ENCODE data around the gene MYL6B.

- TF ChIP-seq EZH2 (IDR thresholded peaks at IDR 0.05), result no peak
- TF ChIP-seq, protein P1, sequence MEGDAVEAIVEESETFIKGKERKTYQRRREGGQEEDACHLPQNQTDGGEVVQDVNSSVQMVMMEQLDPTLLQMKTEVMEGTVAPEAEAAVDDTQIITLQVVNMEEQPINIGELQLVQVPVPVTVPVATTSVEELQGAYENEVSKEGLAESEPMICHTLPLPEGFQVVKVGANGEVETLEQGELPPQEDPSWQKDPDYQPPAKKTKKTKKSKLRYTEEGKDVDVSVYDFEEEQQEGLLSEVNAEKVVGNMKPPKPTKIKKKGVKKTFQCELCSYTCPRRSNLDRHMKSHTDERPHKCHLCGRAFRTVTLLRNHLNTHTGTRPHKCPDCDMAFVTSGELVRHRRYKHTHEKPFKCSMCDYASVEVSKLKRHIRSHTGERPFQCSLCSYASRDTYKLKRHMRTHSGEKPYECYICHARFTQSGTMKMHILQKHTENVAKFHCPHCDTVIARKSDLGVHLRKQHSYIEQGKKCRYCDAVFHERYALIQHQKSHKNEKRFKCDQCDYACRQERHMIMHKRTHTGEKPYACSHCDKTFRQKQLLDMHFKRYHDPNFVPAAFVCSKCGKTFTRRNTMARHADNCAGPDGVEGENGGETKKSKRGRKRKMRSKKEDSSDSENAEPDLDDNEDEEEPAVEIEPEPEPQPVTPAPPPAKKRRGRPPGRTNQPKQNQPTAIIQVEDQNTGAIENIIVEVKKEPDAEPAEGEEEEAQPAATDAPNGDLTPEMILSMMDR (IDR thresholded peaks at IDR 0.05), result no peak
These were observed 31.1 kb upstream of the MYL6B start for GRCh38 chr12:56121204-56121870.
